Panc1 (cell line): ENCODE data around the gene MTF1. TPM values are rescaled to one million over a fixed set of nuclear protein-coding genes. Genes with fewer than 3 reads are reported as not detected.
"Not testable (repeated sequence)": the region's sequence is repeated elsewhere in the genome, so short reads cannot be mapped to it uniquely, and the experiment has no call there.

Experiments
- ATAC-seq: fragments of 200-7000 bp; cut with Tn5 transposase; 2 replicates; pipeline ENCODE4 v1.9.1; 2020; ENCODE audit warnings: mild to moderate bottlenecking, moderate library complexity
- Bru-seq: library from RNA; stranded (reverse); fragments of 400-500 nt; gene quantifications from one replicate; lab custom pipeline; 2021; lab: Mats Ljungman, UMichigan
- BruChase-seq, 2 experiments: library from RNA; stranded (reverse); fragments of 400-500 nt; gene quantifications; one replicate each; lab custom pipeline; 2021; lab: Mats Ljungman, UMichigan
- BruUV-seq: library from RNA; stranded (reverse); fragments of 400-500 nt; replicated peaks from 2 replicates; lab custom pipeline; 2021; lab: Mats Ljungman, UMichigan
- CTCF ChIA-PET: fragments of 300-600 bp; sonication (Branson Sonifier 250); formaldehyde crosslinking; loops from one replicate; lab custom pipeline; 2022; ENCODE audit warnings: antibody characterized with exemption; lab: Charles Lee
- POLR2A ChIA-PET: fragments of 300-600 bp; sonication (Branson Sonifier 250); formaldehyde crosslinking; loops from one replicate; lab custom pipeline; 2022; ENCODE audit warnings: antibody characterized with exemption; lab: Charles Lee
- DNase-seq: peaks from one replicate; pipeline ENCODE4 v3.0.0-alpha.2; 2010; ENCODE audit warnings: low read depth, low spot score
- H3K27ac ChIP-seq: 2 replicates; pipeline ENCODE4 v1.5.1; 2011; ENCODE audit warnings: mild to moderate bottlenecking, low read length, inconsistent platforms
- H3K27me3 ChIP-seq: fragments of 200-500 bp; sonication (Bioruptor generic); 2 replicates; pipeline ENCODE4 v1.6.0; 2014; ENCODE audit warnings: low read length, inconsistent platforms; ENCODE audit not compliant: control insufficient read depth, insufficient read depth
- H3K36me3 ChIP-seq: fragments of 200-500 bp; sonication (Bioruptor generic); 2 replicates; pipeline ENCODE4 v1.5.1; 2014; ENCODE audit warnings: inconsistent platforms, mild to moderate bottlenecking, low read length, moderate library complexity; ENCODE audit not compliant: control insufficient read depth, insufficient read depth
- H3K4me1 ChIP-seq: 2 replicates; pipeline ENCODE4 v1.5.1; 2011; ENCODE audit warnings: inconsistent platforms, mild to moderate bottlenecking, low read length, moderate library complexity; ENCODE audit not compliant: control insufficient read depth, insufficient read depth
- H3K4me3 ChIP-seq, 2 experiments: 2 replicates each; pipeline ENCODE4 v1.5.1; 2011 to 2012; ENCODE audit warnings: low read depth in 2 of 2, low read length in 2 of 2, mild to moderate bottlenecking in 2 of 2, inconsistent platforms in 1 of 2, moderate library complexity in 1 of 2
- H3K9me3 ChIP-seq: fragments of 200-500 bp; sonication (Bioruptor generic); 2 replicates; pipeline ENCODE4 v1.5.1; 2014; ENCODE audit warnings: low read depth, mild to moderate bottlenecking, inconsistent platforms, low read length, moderate library complexity; ENCODE audit not compliant: control insufficient read depth, insufficient read depth
- CTCF ChIP-seq: fragments of 450-650 bp; IDR thresholded peaks from 2 replicates; pipeline ENCODE4 v1.5.1; 2017; ENCODE audit warnings: mild to moderate bottlenecking
- POLR2AphosphoS5 ChIP-seq: IDR thresholded peaks from 2 replicates; pipeline ENCODE4 v1.6.1; 2012; ENCODE audit warnings: mild to moderate bottlenecking, low read depth, low read length, moderate library complexity
- SIN3A ChIP-seq: IDR thresholded peaks from 2 replicates; pipeline ENCODE4 v1.6.1; 2012; ENCODE audit warnings: low read depth, mild to moderate bottlenecking, low read length, moderate library complexity, borderline replicate concordance; ENCODE audit not compliant: insufficient read depth
- TCF7L2 ChIP-seq: IDR thresholded peaks from 2 replicates; pipeline ENCODE4 v1.6.1; 2011; ENCODE audit warnings: mild to moderate bottlenecking, low read depth, low read length, inconsistent platforms
- in situ Hi-C: cut with HindIII; loops from 2 replicates; pipeline ENCODE4 v1.10.0; 2016; ENCODE audit warnings: low sequenced_read_pairs, low pct_unique_long_range_greater_than_20kb
- intact Hi-C: fragments of 100-400 bp; cut with micrococcal nuclease; formaldehyde crosslinking; loops from one replicate; pipeline ENCODE4 v1.10.0; 2022; ENCODE audit not compliant: unreplicated experiment
- long read RNA-seq: library from polyadenylated mRNA; unstranded; transcript quantifications from one replicate; pipeline ENCODE4 v2.0.0, GENCODE V29; 2021; ENCODE audit not compliant: unreplicated experiment
- polyA plus RNA-seq: library from polyadenylated mRNA; unstranded; fragments of >200 nt; gene quantifications from one replicate; pipeline ENCODE4 v1.2.1, GENCODE V29; 2012; ENCODE audit warnings: missing spikeins; ENCODE audit not compliant: insufficient read length
- total RNA-seq: library from RNA; stranded (reverse); gene quantifications from one replicate; pipeline ENCODE4 v1.2.1, GENCODE V29; 2021; ENCODE audit not compliant: unreplicated experiment
- TF ChIP-seq, protein P1 (sequence below), 2 experiments: IDR thresholded peaks; 2 replicates each; pipeline ENCODE4 v1.6.1; 2011 to 2012; ENCODE audit warnings: low read depth in 2 of 2, control low read depth in 1 of 2, low read length in 1 of 2, mild to moderate bottlenecking in 1 of 2, moderate library complexity in 1 of 2; ENCODE audit not compliant: insufficient read depth in 1 of 2

Gene MTF1
- total RNA-seq (26.2 TPM), Bru-seq, nascent RNA (percentile 79 among the genes with signal in this experiment), BruChase-seq, experiment 1, labeled RNA remaining after a 2-hour chase (percentile 89 among the genes with signal in this experiment), BruChase-seq, experiment 2, labeled RNA remaining after a 6-hour chase (percentile 74 among the genes with signal in this experiment)
- 6.3 TPM for polyA plus RNA-seq
- long read RNA-seq, full-length matches to known transcripts, result 3 of 10 reads
- long read RNA-seq, partial matches to known transcripts, result 2 of 10 reads
- long read RNA-seq, other reads (novel, unspliced or antisense), result 5 of 10 reads

DNA sequence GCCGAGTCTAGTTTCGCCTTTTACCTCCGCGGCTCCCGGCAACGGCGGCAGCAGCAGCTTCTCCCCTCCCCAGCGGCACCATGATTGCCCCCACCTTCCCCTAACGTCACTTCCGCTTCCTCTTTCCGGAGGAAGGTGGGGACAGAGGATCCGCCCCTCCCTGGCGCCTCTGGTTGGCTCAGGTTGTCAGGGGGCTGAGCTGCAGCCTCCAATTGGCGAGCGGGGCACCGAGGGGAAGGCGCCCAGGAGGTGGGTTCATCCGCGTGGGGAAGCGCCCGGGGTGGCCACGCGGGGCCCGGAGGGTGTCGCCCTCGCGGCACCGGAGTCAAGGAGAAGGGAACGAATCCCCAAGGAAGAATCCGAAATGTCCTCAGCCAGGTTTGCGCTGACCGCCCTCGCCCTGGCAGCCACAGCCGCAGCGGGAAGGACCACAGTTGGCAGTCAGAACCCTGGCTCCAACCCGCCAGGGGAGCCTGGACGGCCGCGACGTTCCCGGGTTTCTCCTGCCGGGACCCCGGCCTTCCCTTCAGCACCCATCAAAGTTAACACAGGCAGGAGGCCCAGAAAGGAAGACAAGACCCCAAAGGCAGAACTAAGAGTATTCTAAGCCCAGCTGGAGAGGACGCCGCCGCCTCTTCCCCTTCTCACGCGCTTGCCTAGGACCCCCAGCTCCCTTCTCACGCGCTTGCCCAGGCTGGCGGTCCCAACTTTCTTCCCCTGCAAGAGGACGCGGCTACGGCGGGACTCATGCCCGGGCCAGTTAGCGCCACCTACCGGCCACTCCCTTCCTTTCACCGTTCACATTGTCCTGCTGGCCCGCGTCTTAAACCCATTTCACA lies at the start of gene MTF1:
MTF1 (minus strand) TSS at position 86 of the 839 bp plus-strand sequence. CDS start 1,934 bp downstream, outside the sequence.
- BruUV-seq, result TSS peak; percentile 98
- DNase-seq, result peak; percentile 89
- TF ChIP-seq SIN3A, result peak; percentile 43; the same call in 1 of the 2 replicates
- TF ChIP-seq CTCF, result peak; percentile 98
- TF ChIP-seq, protein P1, sequence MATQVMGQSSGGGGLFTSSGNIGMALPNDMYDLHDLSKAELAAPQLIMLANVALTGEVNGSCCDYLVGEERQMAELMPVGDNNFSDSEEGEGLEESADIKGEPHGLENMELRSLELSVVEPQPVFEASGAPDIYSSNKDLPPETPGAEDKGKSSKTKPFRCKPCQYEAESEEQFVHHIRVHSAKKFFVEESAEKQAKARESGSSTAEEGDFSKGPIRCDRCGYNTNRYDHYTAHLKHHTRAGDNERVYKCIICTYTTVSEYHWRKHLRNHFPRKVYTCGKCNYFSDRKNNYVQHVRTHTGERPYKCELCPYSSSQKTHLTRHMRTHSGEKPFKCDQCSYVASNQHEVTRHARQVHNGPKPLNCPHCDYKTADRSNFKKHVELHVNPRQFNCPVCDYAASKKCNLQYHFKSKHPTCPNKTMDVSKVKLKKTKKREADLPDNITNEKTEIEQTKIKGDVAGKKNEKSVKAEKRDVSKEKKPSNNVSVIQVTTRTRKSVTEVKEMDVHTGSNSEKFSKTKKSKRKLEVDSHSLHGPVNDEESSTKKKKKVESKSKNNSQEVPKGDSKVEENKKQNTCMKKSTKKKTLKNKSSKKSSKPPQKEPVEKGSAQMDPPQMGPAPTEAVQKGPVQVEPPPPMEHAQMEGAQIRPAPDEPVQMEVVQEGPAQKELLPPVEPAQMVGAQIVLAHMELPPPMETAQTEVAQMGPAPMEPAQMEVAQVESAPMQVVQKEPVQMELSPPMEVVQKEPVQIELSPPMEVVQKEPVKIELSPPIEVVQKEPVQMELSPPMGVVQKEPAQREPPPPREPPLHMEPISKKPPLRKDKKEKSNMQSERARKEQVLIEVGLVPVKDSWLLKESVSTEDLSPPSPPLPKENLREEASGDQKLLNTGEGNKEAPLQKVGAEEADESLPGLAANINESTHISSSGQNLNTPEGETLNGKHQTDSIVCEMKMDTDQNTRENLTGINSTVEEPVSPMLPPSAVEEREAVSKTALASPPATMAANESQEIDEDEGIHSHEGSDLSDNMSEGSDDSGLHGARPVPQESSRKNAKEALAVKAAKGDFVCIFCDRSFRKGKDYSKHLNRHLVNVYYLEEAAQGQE (IDR thresholded peaks at IDR 0.05; ENCODE audit: insufficient read depth in 1 of 2, low read depth in 2 of 2, low read length in 1 of 2), result 0 out of 4 replicates have a peak, but pooled peaks of 1 of the 2 experiments have one; percentile 10
- peak; percentile 87 for TF ChIP-seq POLR2AphosphoS5
- TF ChIP-seq TCF7L2, result no peak
- in situ Hi-C loops, result no loop called here
- H3K27me3 ChIP-seq, result no peaks in the 10 kb centered on the region
- H3K4me3 ChIP-seq, result peak within 1 kb of the TSS; percentile 83 to 85
- H3K9me3 ChIP-seq, result no peaks in the 10 kb centered on the region
- intact Hi-C loops, result loop anchor here (1.0 kb wide), 1 partner anchor 48 kb away; no protein-coding TSS in a partner anchor
- H3K4me1 ChIP-seq, result peaks cover 17% of the 10 kb centered on the region
- ChIA-PET POLR2A (interaction anchor here (0.6 to 1.9 kb wide), 5 partner anchors 9 to 263 kb away, joined by 3 to 12 read pairs (median 3); partner anchors contain the start of genes C1orf122 and YRDC), CTCF (interaction anchor here (0.6 to 1.3 kb wide), 6 partner anchors 12 to 168 kb away, joined by 3 to 13 read pairs (median 4); no protein-coding TSS in a partner anchor)
- H3K36me3 ChIP-seq, result peaks cover 5% of the 10 kb centered on the region
- H3K27ac ChIP-seq, result peak within 1 kb of the TSS; percentile 91
- ATAC-seq, result peak; percentile 99

GRCh38 chr1:37908531-37908930 lies 49.1 kb upstream of the MTF1 start:
- H3K36me3 ChIP-seq, BruUV-seq, H3K4me3 ChIP-seq, ATAC-seq, DNase-seq, intact Hi-C loops, H3K27ac ChIP-seq, H3K9me3 ChIP-seq, H3K4me1 ChIP-seq, CTCF ChIA-PET, POLR2A ChIA-PET, in situ Hi-C loops, H3K27me3 ChIP-seq: not testable (repeated sequence)

- POLR2A ChIA-PET, BruUV-seq, H3K4me1 ChIP-seq, H3K9me3 ChIP-seq, H3K36me3 ChIP-seq, DNase-seq, ATAC-seq, H3K4me3 ChIP-seq, CTCF ChIA-PET, H3K27me3 ChIP-seq, intact Hi-C loops, H3K27ac ChIP-seq, in situ Hi-C loops: not testable (repeated sequence)
Observed at GRCh38 chr1:37907416-37908125, 48.2 kb upstream of the MTF1 start.

GRCh38 chr1:37906591-37906990 lies 47.2 kb upstream of the MTF1 start:
- CTCF ChIA-PET, result interaction anchor here (0.6 kb wide), 1 partner anchor 25 kb away, joined by 3 read pairs; no protein-coding TSS in a partner anchor
- DNase-seq, H3K27me3 ChIP-seq, H3K4me3 ChIP-seq, H3K36me3 ChIP-seq, in situ Hi-C loops, H3K27ac ChIP-seq, H3K4me1 ChIP-seq, POLR2A ChIA-PET, H3K9me3 ChIP-seq, ATAC-seq, BruUV-seq, intact Hi-C loops: not testable (repeated sequence)
